ENCODE data around the gene TMTC4.

The TMTC4 gene

GRCh38 chr13:100675661-100676129 lies 1.1 kb upstream of the TMTC4 start:
- DNase-seq (ENCODE audit: low read depth), result no peak
- peak overlapping the region; percentile 59 for H3K4me3 ChIP-seq (ENCODE audit: low read depth, low read length)
- no peak for TF ChIP-seq CTCF (IDR thresholded peaks at IDR 0.05; ENCODE audit: control insufficient read depth, extremely low read depth, insufficient read depth)

GRCh38 chr13:100674872-100675660 lies 471 bp upstream of the TMTC4 start:
- peak; percentile 51 for TF ChIP-seq CTCF (IDR thresholded peaks at IDR 0.05; ENCODE audit: control insufficient read depth, extremely low read depth, insufficient read depth)
- DNase-seq (ENCODE audit: low read depth), result peak; percentile 76
- peak overlapping the region; percentile 59 for H3K4me3 ChIP-seq (ENCODE audit: low read depth, low read length)

GRCh38 chr13:100673713-100674571 lies 653 bp downstream of the TMTC4 start:
- peak overlapping the region; percentile 63 for H3K4me3 ChIP-seq (ENCODE audit: low read depth, low read length)
- no peak for TF ChIP-seq CTCF (IDR thresholded peaks at IDR 0.05; ENCODE audit: control insufficient read depth, extremely low read depth, insufficient read depth)
- no peak for DNase-seq (ENCODE audit: low read depth)

GRCh38 chr13:100673376-100673712 lies 1.3 kb downstream of the TMTC4 start:
- no peak for TF ChIP-seq CTCF (IDR thresholded peaks at IDR 0.05; ENCODE audit: control insufficient read depth, extremely low read depth, insufficient read depth)
- H3K4me3 ChIP-seq (ENCODE audit: low read depth, low read length), result peak overlapping the region; percentile 63
- no peak for DNase-seq (ENCODE audit: low read depth)

GRCh38 chr13:100671389-100672182 lies 3.0 kb downstream of the TMTC4 start:
- no peak for DNase-seq (ENCODE audit: low read depth)
- no peak overlapping the region for H3K4me3 ChIP-seq (ENCODE audit: low read depth, low read length)
- TF ChIP-seq CTCF (IDR thresholded peaks at IDR 0.05; ENCODE audit: control insufficient read depth, extremely low read depth, insufficient read depth), result no peak

- H3K4me3 ChIP-seq (ENCODE audit: low read depth, low read length), result no peak overlapping the region
- TF ChIP-seq CTCF (IDR thresholded peaks at IDR 0.05; ENCODE audit: control insufficient read depth, extremely low read depth, insufficient read depth), result no peak
Measured at GRCh38 chr13:100668408-100668807, 6.2 kb downstream of the TMTC4 start.

More at GRCh38 chr13:100668408-100668807, 6.2 kb downstream of the TMTC4 start:
- no peak for DNase-seq (ENCODE audit: low read depth)
